ENCODE measurements around the gene DNAH17.

DNAH17 gene

GRCh38 chr17:78461799-78462053, 115.5 kb downstream of the DNAH17 start:
- no peak overlapping the region for H3K4me2 ChIP-seq (ENCODE audit: low read length)
- no peaks in the 10 kb centered on the region for H3K36me3 ChIP-seq (ENCODE audit: control insufficient read depth, low read length)
- no peak for TF ChIP-seq EZH2phosphoT487 (IDR thresholded peaks at IDR 0.05; ENCODE audit: borderline replicate concordance, low read length)
- TF ChIP-seq, protein P1, sequence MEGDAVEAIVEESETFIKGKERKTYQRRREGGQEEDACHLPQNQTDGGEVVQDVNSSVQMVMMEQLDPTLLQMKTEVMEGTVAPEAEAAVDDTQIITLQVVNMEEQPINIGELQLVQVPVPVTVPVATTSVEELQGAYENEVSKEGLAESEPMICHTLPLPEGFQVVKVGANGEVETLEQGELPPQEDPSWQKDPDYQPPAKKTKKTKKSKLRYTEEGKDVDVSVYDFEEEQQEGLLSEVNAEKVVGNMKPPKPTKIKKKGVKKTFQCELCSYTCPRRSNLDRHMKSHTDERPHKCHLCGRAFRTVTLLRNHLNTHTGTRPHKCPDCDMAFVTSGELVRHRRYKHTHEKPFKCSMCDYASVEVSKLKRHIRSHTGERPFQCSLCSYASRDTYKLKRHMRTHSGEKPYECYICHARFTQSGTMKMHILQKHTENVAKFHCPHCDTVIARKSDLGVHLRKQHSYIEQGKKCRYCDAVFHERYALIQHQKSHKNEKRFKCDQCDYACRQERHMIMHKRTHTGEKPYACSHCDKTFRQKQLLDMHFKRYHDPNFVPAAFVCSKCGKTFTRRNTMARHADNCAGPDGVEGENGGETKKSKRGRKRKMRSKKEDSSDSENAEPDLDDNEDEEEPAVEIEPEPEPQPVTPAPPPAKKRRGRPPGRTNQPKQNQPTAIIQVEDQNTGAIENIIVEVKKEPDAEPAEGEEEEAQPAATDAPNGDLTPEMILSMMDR (IDR thresholded peaks at IDR 0.05; ENCODE audit: low read depth, low read length, poor library complexity, severe bottlenecking) = no peak
- no peaks in the 10 kb centered on the region for H3K79me2 ChIP-seq (ENCODE audit: control insufficient read depth, low read length)
- no peaks in the 10 kb centered on the region for H3K4me1 ChIP-seq (ENCODE audit: control insufficient read depth, low read length)
- H3K4me3 ChIP-seq (ENCODE audit: low read length) = no peak overlapping the region
- H4K20me1 ChIP-seq (ENCODE audit: control insufficient read depth, insufficient read depth, low read depth, low read length) = no peaks in the 10 kb centered on the region
- H3K9me2 ChIP-seq (replicated peaks; ENCODE audit: control insufficient read depth, low read length) = no peaks in the 10 kb centered on the region
- no peaks in the 10 kb centered on the region for H3K9me3 ChIP-seq (ENCODE audit: control insufficient read depth, insufficient read depth, low read length)
- H3K27ac ChIP-seq (ENCODE audit: low read depth, low read length) = no peak overlapping the region
- H3F3A ChIP-seq (ENCODE audit: control insufficient read depth, insufficient read depth) = no peaks in the 10 kb centered on the region
- H3K27me3 ChIP-seq (ENCODE audit: control insufficient read depth, low read length) = no peaks in the 10 kb centered on the region

DNA sequence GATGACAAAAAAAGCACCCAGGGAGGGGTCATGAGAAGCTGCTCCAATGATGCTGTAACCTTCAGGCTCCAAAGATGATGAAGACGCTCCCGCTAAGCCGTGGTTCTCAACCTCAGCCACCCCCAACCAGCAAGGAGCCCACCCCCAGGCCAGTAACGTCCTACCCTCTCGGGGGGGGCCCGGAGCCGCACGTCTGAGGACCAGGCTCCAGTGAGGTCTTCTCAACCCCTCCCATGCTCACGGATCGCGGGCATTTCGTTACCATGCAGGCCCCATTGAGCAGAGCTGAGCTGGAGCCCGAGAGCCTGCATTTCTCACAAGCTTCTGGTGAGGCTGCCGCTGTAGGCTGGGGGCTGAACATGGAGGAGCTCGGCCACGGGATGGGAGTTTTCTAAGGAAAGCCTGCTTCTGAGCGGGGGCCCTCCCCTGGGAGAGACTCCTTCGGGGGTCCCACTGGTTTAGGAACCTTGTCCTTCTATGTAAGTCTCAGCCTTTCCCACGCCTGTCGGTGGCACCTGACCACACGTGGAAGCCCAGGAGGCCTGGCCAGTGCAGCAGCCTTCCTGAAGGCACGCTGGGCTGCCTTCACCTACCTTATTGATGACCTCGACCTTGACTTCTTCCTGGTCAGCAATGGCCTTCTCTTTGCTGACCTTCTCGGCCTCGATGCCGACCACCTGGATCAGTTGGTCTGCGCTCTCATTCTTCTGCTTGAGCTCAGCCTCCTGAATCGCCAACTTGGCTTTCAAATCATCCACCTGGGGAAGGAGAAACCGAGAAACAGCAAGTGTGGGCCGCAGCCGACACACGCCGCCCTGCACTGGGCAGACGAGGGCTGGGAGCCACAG, 116.0 kb downstream of the DNAH17 start:
- Histone ChIP-seq H3K79me2 (ENCODE audit: control insufficient read depth, low read length) (no peaks in the 10 kb centered on the region), H3K4me1 (ENCODE audit: control insufficient read depth, low read length) (no peaks in the 10 kb centered on the region), H3K4me2 (ENCODE audit: low read length) (no peak overlapping the region), H3K27ac (ENCODE audit: low read depth, low read length) (no peak overlapping the region), H3K27me3 (ENCODE audit: control insufficient read depth, low read length) (no peaks in the 10 kb centered on the region), H3F3A (ENCODE audit: control insufficient read depth, insufficient read depth) (no peaks in the 10 kb centered on the region), H3K9me3 (ENCODE audit: control insufficient read depth, insufficient read depth, low read length) (no peaks in the 10 kb centered on the region), H3K36me3 (ENCODE audit: control insufficient read depth, low read length) (no peaks in the 10 kb centered on the region), H3K9me2 (replicated peaks; ENCODE audit: control insufficient read depth, low read length) (no peaks in the 10 kb centered on the region), H3K4me3 (ENCODE audit: low read length) (no peak overlapping the region), H4K20me1 (ENCODE audit: control insufficient read depth, insufficient read depth, low read depth, low read length) (no peaks in the 10 kb centered on the region)
- TF ChIP-seq, protein P1 (IDR thresholded peaks at IDR 0.05; ENCODE audit: low read depth, low read length, poor library complexity, severe bottlenecking) = no peak
- TF ChIP-seq EZH2phosphoT487 (IDR thresholded peaks at IDR 0.05; ENCODE audit: borderline replicate concordance, low read length) = no peak

DNA sequence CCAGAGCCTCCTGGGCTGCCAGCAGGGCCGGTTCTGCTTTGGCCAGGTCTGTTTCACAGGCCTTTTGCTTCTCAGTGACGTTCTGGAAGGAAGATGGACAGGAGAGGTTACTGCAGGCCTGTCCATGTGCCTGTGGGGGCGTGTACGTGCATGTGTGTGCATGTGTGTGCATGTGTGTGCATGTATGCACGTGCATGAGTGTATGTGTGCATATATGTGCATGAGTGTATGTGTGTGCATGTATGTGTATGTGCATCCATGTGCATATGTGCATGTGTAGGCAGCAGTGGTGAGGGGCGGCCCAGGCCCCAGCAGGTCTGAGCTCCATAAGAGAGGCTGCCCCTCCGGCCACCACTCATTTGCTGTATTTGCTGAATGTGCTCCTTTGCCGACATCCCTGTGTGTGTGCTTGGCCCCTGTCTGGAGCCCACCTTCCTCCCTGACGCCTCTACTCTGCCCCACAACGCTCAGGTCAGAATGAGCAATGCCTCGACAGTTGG, 117.0 kb downstream of the DNAH17 start:
- H3F3A ChIP-seq (ENCODE audit: control insufficient read depth, insufficient read depth) = no peaks in the 10 kb centered on the region
- H3K9me2 ChIP-seq (replicated peaks; ENCODE audit: control insufficient read depth, low read length) = no peaks in the 10 kb centered on the region
- no peak overlapping the region for H3K4me2 ChIP-seq (ENCODE audit: low read length)
- no peak overlapping the region for H3K27ac ChIP-seq (ENCODE audit: low read depth, low read length)
- H3K9me3 ChIP-seq (ENCODE audit: control insufficient read depth, insufficient read depth, low read length) = no peaks in the 10 kb centered on the region
- H3K79me2 ChIP-seq (ENCODE audit: control insufficient read depth, low read length) = no peaks in the 10 kb centered on the region
- H3K27me3 ChIP-seq (ENCODE audit: control insufficient read depth, low read length) = no peaks in the 10 kb centered on the region
- TF ChIP-seq EZH2phosphoT487 (IDR thresholded peaks at IDR 0.05; ENCODE audit: borderline replicate concordance, low read length) = no peak
- TF ChIP-seq, protein P1 (IDR thresholded peaks at IDR 0.05; ENCODE audit: low read depth, low read length, poor library complexity, severe bottlenecking) = no peak
- no peaks in the 10 kb centered on the region for H3K36me3 ChIP-seq (ENCODE audit: control insufficient read depth, low read length)
- no peaks in the 10 kb centered on the region for H4K20me1 ChIP-seq (ENCODE audit: control insufficient read depth, insufficient read depth, low read depth, low read length)
- no peak overlapping the region for H3K4me3 ChIP-seq (ENCODE audit: low read length)
- no peaks in the 10 kb centered on the region for H3K4me1 ChIP-seq (ENCODE audit: control insufficient read depth, low read length)

Measured in DOHH2 (cell line).